Osteoblast (primary cell): ENCODE data around the gene PARD6A. TPM values are rescaled to one million over a fixed set of nuclear protein-coding genes. Genes with fewer than 3 reads are reported as not detected.
"Not testable (repeated sequence)": the region's sequence is repeated elsewhere in the genome, so short reads cannot be mapped to it uniquely, and the experiment has no call there.

Experiments used
- DNase-seq: peaks from one replicate; pipeline ENCODE4 v3.0.0; 2011; ENCODE audit warnings: low spot score, mixed read lengths; ENCODE audit not compliant: insufficient read length; ENCODE audit errors: missing footprints
- H2AFZ ChIP-seq: 2 replicates; pipeline ENCODE4 v1.6.0; 2011; ENCODE audit warnings: mild to moderate bottlenecking, low read length
- H3K27ac ChIP-seq: 2 replicates; pipeline ENCODE4 v1.5.1; 2011; ENCODE audit warnings: mild to moderate bottlenecking, low read depth, low read length, moderate library complexity
- H3K27me3 ChIP-seq: 2 replicates; pipeline ENCODE4 v1.6.0; 2012; ENCODE audit warnings: mild to moderate bottlenecking, control low read depth, inconsistent platforms, low read length, moderate library complexity; ENCODE audit not compliant: insufficient read depth
- H3K36me3 ChIP-seq: 2 replicates; pipeline ENCODE4 v1.5.1; 2011; ENCODE audit warnings: mild to moderate bottlenecking, low read length, control low read depth, moderate library complexity; ENCODE audit not compliant: insufficient read depth
- H3K4me1 ChIP-seq: 2 replicates; pipeline ENCODE4 v1.5.1; 2011; ENCODE audit warnings: mild to moderate bottlenecking, low read length, control low read depth, moderate library complexity; ENCODE audit not compliant: insufficient read depth
- H3K4me2 ChIP-seq: 2 replicates; pipeline ENCODE4 v1.6.0; 2011; ENCODE audit warnings: mild to moderate bottlenecking, low read length; ENCODE audit not compliant: insufficient read depth
- H3K4me3 ChIP-seq: fragments of 200-600 bp; sonication (generic); 3 replicates; pipeline ENCODE4 v1.5.1; 2012; ENCODE audit warnings: mild to moderate bottlenecking, low read length, inconsistent platforms; ENCODE audit not compliant: insufficient read depth
- H3K79me2 ChIP-seq: 2 replicates; pipeline ENCODE4 v1.6.0; 2012; ENCODE audit warnings: mild to moderate bottlenecking, low read length, control low read depth, inconsistent platforms; ENCODE audit not compliant: insufficient read depth
- H3K9me3 ChIP-seq: 2 replicates; pipeline ENCODE4 v1.5.1; 2011; ENCODE audit warnings: low read depth, low read length, control low read depth
- H4K20me1 ChIP-seq: 2 replicates; pipeline ENCODE4 v1.6.0; 2012; ENCODE audit warnings: mild to moderate bottlenecking, low read length, control low read depth; ENCODE audit not compliant: insufficient read depth
- CTCF ChIP-seq: IDR thresholded peaks from 2 replicates; pipeline ENCODE4 v1.5.1; 2011; ENCODE audit warnings: mild to moderate bottlenecking, low read depth, low read length, moderate library complexity; ENCODE audit errors: extremely low read depth
- total RNA-seq: library from RNA; depleted of rRNA; stranded (reverse); fragments of >200 nt; gene quantifications from 2 replicates; pipeline ENCODE4 v1.2.3, GENCODE V29; 2012

Gene PARD6A
- total RNA-seq, 1 donor, result 2.9 TPM

- Histone ChIP-seq H3K9me3 (no peaks in the 10 kb centered on the region), H3K27me3 (no peaks in the 10 kb centered on the region), H3K4me3 (no peak overlapping the region), H3K4me1 (no peaks in the 10 kb centered on the region), H3K4me2 (no peak overlapping the region), H3K27ac (no peak overlapping the region), H4K20me1 (peaks cover 7% of the 10 kb centered on the region), H3K36me3 (peaks cover 16% of the 10 kb centered on the region), H3K79me2 (peaks cover 3% of the 10 kb centered on the region), H2AFZ (no peak overlapping the region)
- no peak for TF ChIP-seq CTCF
- no peak for DNase-seq
These were observed 24.8 kb downstream of the PARD6A start for GRCh38 chr16:67685388-67686112.

DNA sequence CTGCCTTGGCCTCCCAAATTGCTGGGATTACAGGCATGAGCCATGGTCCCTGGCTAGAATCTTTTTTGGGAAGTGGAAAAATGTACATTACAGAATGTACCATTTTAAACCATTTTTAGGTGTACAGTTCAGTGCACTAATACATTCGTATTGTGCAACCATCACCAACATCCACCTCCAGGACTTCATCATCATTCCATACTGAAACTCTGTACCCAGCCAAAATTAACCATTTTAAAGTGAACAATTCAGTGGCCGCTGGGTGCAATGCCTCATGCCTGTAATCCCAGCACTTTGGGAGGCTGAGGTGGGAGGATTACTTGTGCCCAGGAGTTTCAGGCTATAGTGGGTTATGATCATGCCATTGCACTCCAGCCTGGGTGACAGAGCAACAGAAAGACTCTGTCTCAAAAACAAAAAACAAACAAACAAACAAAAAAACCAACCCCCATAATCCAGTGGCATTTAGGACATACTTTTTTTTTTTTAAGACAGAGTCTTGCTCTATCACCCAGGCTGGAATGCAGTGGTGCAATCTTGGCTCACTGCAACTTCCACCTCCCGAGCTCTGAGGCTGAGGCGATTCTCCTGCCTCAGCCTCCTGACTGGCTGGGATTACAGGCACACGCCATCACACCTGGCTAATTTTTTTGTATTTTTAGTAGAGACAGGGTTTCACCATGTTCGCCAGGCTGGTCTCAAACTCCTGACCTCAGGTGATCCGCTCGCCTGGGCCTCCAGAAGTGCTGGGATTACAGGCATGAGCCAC, 32.9 kb downstream of the PARD6A start:
- H3K27ac ChIP-seq, H3K27me3 ChIP-seq, H3K4me3 ChIP-seq, H3K36me3 ChIP-seq, H3K4me1 ChIP-seq, H3K9me3 ChIP-seq, DNase-seq, H2AFZ ChIP-seq, H3K4me2 ChIP-seq: not testable (repeated sequence)
- H4K20me1 ChIP-seq, result peaks cover 10% of the 10 kb centered on the region
- peaks cover 18% of the 10 kb centered on the region for H3K79me2 ChIP-seq

GRCh38 chr16:67694611-67695010, 33.9 kb downstream of the PARD6A start:
- peaks cover 10% of the 10 kb centered on the region for H4K20me1 ChIP-seq
- H3K4me3 ChIP-seq, result no peak overlapping the region
- H3K27me3 ChIP-seq, result no peaks in the 10 kb centered on the region
- peaks cover 20% of the 10 kb centered on the region for H3K79me2 ChIP-seq
- no peak for DNase-seq
- no peak for TF ChIP-seq CTCF
- no peaks in the 10 kb centered on the region for H3K36me3 ChIP-seq
- no peaks in the 10 kb centered on the region for H3K4me1 ChIP-seq
- H2AFZ ChIP-seq, result no peak overlapping the region
- no peak overlapping the region for H3K4me2 ChIP-seq
- no peak overlapping the region for H3K27ac ChIP-seq
- no peaks in the 10 kb centered on the region for H3K9me3 ChIP-seq

- Histone ChIP-seq H3K4me2 (no peak overlapping the region), H3K4me3 (no peak overlapping the region), H3K27ac (no peak overlapping the region), H3K36me3 (no peaks in the 10 kb centered on the region), H3K4me1 (no peaks in the 10 kb centered on the region), H2AFZ (no peak overlapping the region), H3K9me3 (no peaks in the 10 kb centered on the region), H3K27me3 (no peaks in the 10 kb centered on the region), H3K79me2 (peaks cover 33% of the 10 kb centered on the region), H4K20me1 (peaks cover 7% of the 10 kb centered on the region)
- DNase-seq, result no peak
- TF ChIP-seq CTCF, result no peak
These were observed 36.8 kb downstream of the PARD6A start for GRCh38 chr16:67697422-67698185.
